GM12878 (cell line): ENCODE data around the gene ZNF816.

Experiments used
- CTCF ChIP-seq, 3 experiments: IDR thresholded peaks in 2 of 3; conservative IDR thresholded peaks in 1 of 3; 2 replicates each; pipeline ENCODE4 v1.5.1; 2011; ENCODE audit warnings: low read depth in 3 of 3, low read length in 3 of 3, mild to moderate bottlenecking in 3 of 3, control low read depth in 2 of 3, moderate library complexity in 2 of 3, inconsistent platforms in 1 of 3, mixed read lengths in 1 of 3; ENCODE audit not compliant: control insufficient read depth in 2 of 3, insufficient read depth in 1 of 3; ENCODE audit errors: extremely low read depth in 1 of 3
- EZH2 ChIP-seq: IDR thresholded peaks from 2 replicates; pipeline ENCODE4 v1.6.1; 2012; ENCODE audit warnings: low read depth, mild to moderate bottlenecking, control low read depth, inconsistent platforms, low read length, borderline replicate concordance; ENCODE audit not compliant: control insufficient read depth
- NR2C2 ChIP-seq: IDR thresholded peaks from 2 replicates; pipeline ENCODE4 v1.6.1; 2011; ENCODE audit warnings: borderline replicate concordance, low read depth; ENCODE audit not compliant: control insufficient read depth, insufficient read length
- SUZ12 ChIP-seq: fragments of 200-600 bp; sonication (generic); IDR thresholded peaks from one replicate; pipeline ENCODE4 v1.6.1; 2018; ENCODE audit warnings: antibody characterized with exemption, mild to moderate bottlenecking; ENCODE audit not compliant: unreplicated experiment
- TCF12 ChIP-seq: IDR thresholded peaks from 2 replicates; pipeline ENCODE4 v1.6.1; 2011; ENCODE audit warnings: low read depth, mild to moderate bottlenecking, low read length

DNA sequence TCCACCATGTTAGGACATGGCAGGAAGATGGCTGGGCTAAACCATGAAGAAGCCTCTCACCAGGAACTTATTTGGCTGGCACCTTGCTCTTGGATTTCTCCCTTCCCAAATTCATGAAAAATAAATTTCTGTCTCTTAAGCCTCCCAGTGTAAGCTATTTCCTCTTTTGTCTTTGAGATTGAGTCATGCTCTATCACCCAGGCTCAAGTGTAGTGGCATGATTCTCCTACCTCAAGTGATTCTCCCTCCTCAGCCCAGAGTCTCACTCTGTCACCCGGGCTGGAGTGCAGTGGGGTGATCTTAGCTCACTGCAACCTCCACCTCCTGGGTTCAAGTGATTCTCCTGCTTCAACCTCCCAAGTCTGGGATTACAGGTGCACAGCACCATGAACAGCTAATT is 52.0 kb downstream of the ZNF816 start:
- TF ChIP-seq CTCF (IDR thresholded peaks at IDR 0.05 in 2 of 3, conservative IDR thresholded peaks at IDR 0.05 in 1 of 3; ENCODE audit: control insufficient read depth in 2 of 3, extremely low read depth in 1 of 3, insufficient read depth in 1 of 3, low read depth in 3 of 3, low read length in 3 of 3) (no peak), NR2C2 (no peak), TCF12 (no peak), EZH2 (no peak), SUZ12 (no peak)
